Spleen (tissue), 11 donors: ENCODE data around the gene ABHD17C. TPM values are rescaled to one million over a fixed set of nuclear protein-coding genes. Genes with fewer than 3 reads are reported as not detected.

Experiments
- DNase-seq: peaks from one replicate; pipeline ENCODE4 v3.0.0-alpha.2; 2020
- H3K27ac ChIP-seq, 8 donors: fragments of 200-600 bp; sonication (generic) in 7 of 8; 1 replicate in 4 of 8; 2 replicates in 4 of 8; pipeline versions ENCODE4 v1.5.0 to v1.8.0; 2016 to 2021; ENCODE audit warnings: inconsistent platforms in 4 of 8, mild to moderate bottlenecking in 4 of 8, moderate library complexity in 1 of 8
- H3K27me3 ChIP-seq, 7 donors: fragments of 200-600 bp; sonication (generic) in 6 of 7; replicated peaks in 1 of 7; 1 replicate in 4 of 7; 2 replicates in 3 of 7; pipeline versions ENCODE4 v1.5.0 to v1.8.0; 2016 to 2021; ENCODE audit warnings: inconsistent platforms in 3 of 7, mild to moderate bottlenecking in 1 of 7
- H3K36me3 ChIP-seq, 6 donors: fragments of 200-600 bp; sonication (generic) in 5 of 6; 1 replicate in 4 of 6; 2 replicates in 2 of 6; pipeline versions ENCODE4 v1.5.0 to v1.8.0; 2016 to 2021; ENCODE audit warnings: inconsistent platforms in 2 of 6
- H3K4me1 ChIP-seq, 6 donors: fragments of 200-600 bp; sonication (generic) in 5 of 6; 1 replicate in 3 of 6; 2 replicates in 3 of 6; pipeline versions ENCODE4 v1.5.0 to v1.8.0; 2016 to 2021; ENCODE audit warnings: inconsistent platforms in 3 of 6
- H3K4me3 ChIP-seq, 8 donors: fragments of 200-600 bp; sonication (generic) in 7 of 8; 1 replicate in 4 of 8; 2 replicates in 4 of 8; pipeline versions ENCODE4 v1.5.0 to v1.8.0; 2016 to 2021; ENCODE audit warnings: inconsistent platforms in 4 of 8, mild to moderate bottlenecking in 4 of 8, moderate library complexity in 2 of 8
- H3K9me3 ChIP-seq, 8 donors: fragments of 200-600 bp; sonication (generic) in 7 of 8; 1 replicate in 4 of 8; 2 replicates in 4 of 8; pipeline versions ENCODE4 v1.5.0 to v1.8.0; 2016 to 2021; ENCODE audit warnings: inconsistent platforms in 4 of 8
- CTCF ChIP-seq, 11 experiments: fragments of 200-600 bp in 7 of 11; fragments of 450-650 bp in 4 of 11; sonication (generic) in 4 of 11; IDR thresholded peaks in 8 of 11; conservative IDR thresholded peaks in 3 of 11; 1 replicate in 7 of 11; 2 replicates in 4 of 11; pipeline versions ENCODE4 v1.4.0 to v1.8.0; 2016 to 2021; ENCODE audit warnings: antibody characterized with exemption in 11 of 11, inconsistent platforms in 4 of 11, mild to moderate bottlenecking in 1 of 11
- POLR2A ChIP-seq, 3 donors: fragments of 450-650 bp; IDR thresholded peaks; one replicate each; pipeline ENCODE4 v1.5.1; 2017; ENCODE audit warnings: antibody characterized with exemption in 3 of 3, mild to moderate bottlenecking in 1 of 3
- POLR2AphosphoS5 ChIP-seq, 3 donors: sonication (generic); formaldehyde crosslinking; IDR thresholded peaks; one replicate each; pipeline ENCODE4 v1.5.1; 2017; ENCODE audit warnings: antibody characterized with exemption in 3 of 3
- WGBS, 5 donors: extraction: QIAGEN DNeasy Blood & Tissue Kit in 3 of 5; methylation state at CpG; one replicate each; pipeline versions ENCODE4 v1.1.5 to v1.1.7; 2013 to 2018; 5-methylcytosine and 5-hydroxymethylcytosine counted together
- intact Hi-C: fragments of 100-400 bp; cut with DNase I; formaldehyde crosslinking; loops from one replicate; pipeline ENCODE4 v1.15.0; 2023; ENCODE audit warnings: low total_unique reads
- polyA plus RNA-seq, 3 donors: library from polyadenylated mRNA; stranded (reverse); fragments of 200-250 nt; gene quantifications; one replicate each; pipeline ENCODE4 v1.2.1, GENCODE V29; 2013
- total RNA-seq, 7 donors: library from RNA; depleted of rRNA in 3 of 7; stranded (reverse); fragments of >200 nt in 3 of 7; fragmentation: NEBNext Ultra II Directional in 4 of 7; extraction: Animal tissue kit (Norgen Biotek cat#: 25700) in 4 of 7; gene quantifications; one replicate each; pipeline versions ENCODE4 v1.1.0 to v1.2.1, GENCODE V29; 2016 to 2021
- donor health status: healthy with polysubstance abuse.
- donor health status: DM: no; HTN: no; CAD: no; lungs with moderate emphysema.
- donor health status: DM: no; HTN: no; CAD: no.
- donor health status: Bipolar disorder and iron deficiency.
- donor health status: healthy.
- donor health status: DM: no; HTN: no; CAD: no.
- donor health status: DM: yes; HTN: yes; CAD: no.

Gene ABHD17C
- total and polyA plus RNA-seq, 10 donors, result 4.2 to 17.0 (median 10.9) TPM

GRCh38 chr15:80798911-80799310, 103.8 kb downstream of the ABHD17C start:
- intact Hi-C loops, result no loop called here
- DNase-seq, result no peak
- Histone ChIP-seq H3K27ac (no peak overlapping the region), H3K9me3 (no peaks in the 10 kb centered on the region), H3K27me3 (peaks cover 0 to 4% (median 0%) of the 10 kb centered on the region in 7 donors), H3K4me3 (no peak overlapping the region), H3K4me1 (peaks cover 0 to 6% (median 0%) of the 10 kb centered on the region in 6 donors), H3K36me3 (no peaks in the 10 kb centered on the region)
- WGBS, 5 donors, result 85 to 95% (median 92%) methylated on average over 3 of the region's 3 CpGs
- TF ChIP-seq POLR2A (IDR thresholded peaks at IDR 0.05) (no peak), CTCF (IDR thresholded peaks at IDR 0.05 in 8 of 11, conservative IDR thresholded peaks at IDR 0.05 in 3 of 11) (no peak), POLR2AphosphoS5 (IDR thresholded peaks at IDR 0.05) (no peak)

- no peaks in the 10 kb centered on the region for H3K27me3 ChIP-seq
- no peak overlapping the region for H3K4me3 ChIP-seq
- peaks cover 0 to 6% (median 0%) of the 10 kb centered on the region in 6 donors for H3K4me1 ChIP-seq
- H3K27ac ChIP-seq, result no peak overlapping the region
- 79 to 92% (median 86%) methylated on average over 5 of the region's 5 CpGs for WGBS, 5 donors
- DNase-seq, result no peak
- TF ChIP-seq POLR2A (IDR thresholded peaks at IDR 0.05), result no peak
- TF ChIP-seq CTCF (IDR thresholded peaks at IDR 0.05 in 8 of 11, conservative IDR thresholded peaks at IDR 0.05 in 3 of 11), result no peak
- no peak for TF ChIP-seq POLR2AphosphoS5 (IDR thresholded peaks at IDR 0.05)
- no peaks in the 10 kb centered on the region for H3K9me3 ChIP-seq
- intact Hi-C loops, result no loop called here
- H3K36me3 ChIP-seq, result no peaks in the 10 kb centered on the region
Observed at GRCh38 chr15:80800067-80800466, 105.0 kb downstream of the ABHD17C start.

GRCh38 chr15:80801891-80802680, 107.0 kb downstream of the ABHD17C start:
- intact Hi-C loops, result no loop called here
- TF ChIP-seq CTCF (IDR thresholded peaks at IDR 0.05 in 8 of 11, conservative IDR thresholded peaks at IDR 0.05 in 3 of 11), result no peak
- TF ChIP-seq POLR2A (IDR thresholded peaks at IDR 0.05), result no peak
- peak in 1 of 3 donors; percentile 32 for TF ChIP-seq POLR2AphosphoS5 (IDR thresholded peaks at IDR 0.05)
- Histone ChIP-seq H3K36me3 (no peaks in the 10 kb centered on the region), H3K9me3 (no peaks in the 10 kb centered on the region), H3K4me3 (no peak overlapping the region), H3K27me3 (no peaks in the 10 kb centered on the region), H3K27ac (peak overlapping the region in 3 of 8 donors; percentile 10 to 26 (median 20)), H3K4me1 (peaks cover 0 to 6% (median 0%) of the 10 kb centered on the region in 6 donors)
- DNase-seq, result no peak
- WGBS, 5 donors, result 57 to 82% (median 72%) methylated on average over 9 to 10 of the region's 10 CpGs
